HepG2 (cell line): ENCODE measurements around the gene PNKD. TPM values are rescaled to one million over a fixed set of nuclear protein-coding genes. Genes with fewer than 3 reads are reported as not detected.

Source experiments
- AHR ChIP-seq: IDR thresholded peaks from 2 replicates; pipeline ENCODE4 v1.6.1; 2018; ENCODE audit warnings: missing genetic modification reagents, missing compliant biosample characterization
- GABPA ChIP-seq, 2 experiments: IDR thresholded peaks; 2 replicates each; pipeline ENCODE4 v1.6.1; 2011 to 2016; ENCODE audit warnings: low read depth in 2 of 2, low read length in 1 of 2, missing biosample characterization in 1 of 2, missing genetic modification characterization in 1 of 2
- GATA4 ChIP-seq: sonication (generic); IDR thresholded peaks from 2 replicates; pipeline ENCODE4 v1.6.1; 2016; ENCODE audit warnings: antibody characterized with exemption, low read depth, borderline replicate concordance
- GTF2F1 ChIP-seq: fragments of 150-350 bp; IDR thresholded peaks from 2 replicates; pipeline ENCODE4 v1.6.1; 2014; ENCODE audit warnings: low read length
- HDAC2 ChIP-seq: sonication (generic); formaldehyde crosslinking; IDR thresholded peaks from 2 replicates; pipeline ENCODE4 v1.4.0; 2020; ENCODE audit warnings: missing genetic modification reagents
- HMGXB4 ChIP-seq, 2 experiments: sonication (generic) in 1 of 2; formaldehyde crosslinking in 1 of 2; IDR thresholded peaks; 2 replicates each; pipeline versions ENCODE4 v1.4.0 to v1.6.1; 2018 to 2020; ENCODE audit warnings: missing genetic modification reagents in 2 of 2, borderline replicate concordance in 1 of 2, low read depth in 1 of 2, mild to moderate bottlenecking in 1 of 2, missing biosample characterization in 1 of 2
- HOXA3 ChIP-seq: sonication (generic); formaldehyde crosslinking; IDR thresholded peaks from 2 replicates; pipeline ENCODE4 v1.5.0; 2020; ENCODE audit warnings: missing genetic modification reagents
- KDM5A ChIP-seq: fragments of 200-600 bp; sonication (generic); IDR thresholded peaks from 2 replicates; pipeline ENCODE4 v1.7.0; 2018; ENCODE audit warnings: antibody characterized with exemption, mild to moderate bottlenecking, low read length, borderline replicate concordance
- KDM5B ChIP-seq: sonication (generic); formaldehyde crosslinking; IDR thresholded peaks from 2 replicates; pipeline ENCODE4 v1.4.0; 2020; ENCODE audit warnings: missing genetic modification reagents, mild to moderate bottlenecking, borderline replicate concordance
- PATZ1 ChIP-seq: sonication (generic); formaldehyde crosslinking; IDR thresholded peaks from 2 replicates; pipeline ENCODE4 v1.4.0; 2020; ENCODE audit warnings: missing genetic modification reagents
- PHF21A ChIP-seq: sonication (generic); formaldehyde crosslinking; IDR thresholded peaks from 2 replicates; pipeline ENCODE4 v1.5.0; 2020; ENCODE audit warnings: mild to moderate bottlenecking, missing genetic modification reagents
- SP4 ChIP-seq: sonication (generic); formaldehyde crosslinking; IDR thresholded peaks from 2 replicates; pipeline ENCODE4 v1.8.1; 2023; ENCODE audit warnings: mild to moderate bottlenecking, missing genetic modification reagents
- YEATS2 ChIP-seq: sonication (generic); formaldehyde crosslinking; IDR thresholded peaks from 2 replicates; pipeline ENCODE4 v1.4.0; 2020; ENCODE audit warnings: missing genetic modification reagents, borderline replicate concordance
- ZNF281 ChIP-seq: sonication (generic); formaldehyde crosslinking; IDR thresholded peaks from 2 replicates; pipeline ENCODE4 v1.4.0; 2020; ENCODE audit warnings: missing genetic modification reagents, borderline replicate concordance
- ZNF503 ChIP-seq: sonication (generic); formaldehyde crosslinking; IDR thresholded peaks from 2 replicates; pipeline ENCODE4 v1.4.0; 2020; ENCODE audit warnings: missing genetic modification reagents
- ZNF639 ChIP-seq: conservative IDR thresholded peaks from 2 replicates; pipeline ENCODE4 v1.6.1; 2018; ENCODE audit warnings: missing genetic modification reagents
- ZNF740 ChIP-seq: sonication (generic); formaldehyde crosslinking; IDR thresholded peaks from 2 replicates; pipeline ENCODE4 v1.4.0; 2020; ENCODE audit warnings: missing genetic modification reagents
- polyA plus RNA-seq, 8 experiments: library from polyadenylated mRNA; depleted of rRNA in 3 of 8; stranded (reverse) in 7 of 8; unstranded in 1 of 8; fragments of >200 nt; fragmentation: Illumina TruSeq in 4 of 8; extraction: Trizol in 4 of 8; gene quantifications; 2 replicates each; pipeline versions ENCODE4 v1.2.1 to v1.2.3, GENCODE V29; 2011 to 2016; ENCODE audit warnings: low read depth in 4 of 8, missing spikeins in 1 of 8, mixed read lengths in 1 of 8; ENCODE audit not compliant: insufficient read depth in 1 of 8
- total RNA-seq, 5 experiments: library from RNA; depleted of rRNA; stranded (reverse); fragments of >200 nt; fragmentation: Illumina TruSeq; extraction: Trizol; gene quantifications; 2 replicates each; pipeline ENCODE4 v1.2.3, GENCODE V29; 2016; ENCODE audit warnings: low read depth in 1 of 5

The PNKD gene
- total and polyA plus RNA-seq, 2 of the 13 experiments (the other 11 are each of a cell fraction or from before 2014, with no cell fraction given), result 55.9 to 80.4 TPM

- TF ChIP-seq ZNF503 (CRISPR knock-in tag), result no peak
- TF ChIP-seq KDM5A, result no peak
- TF ChIP-seq SP4 (CRISPR knock-in tag), result peak; percentile 60
- peak; percentile 75 for TF ChIP-seq PHF21A (CRISPR knock-in tag)
- TF ChIP-seq GATA4, result no peak
- no peak for TF ChIP-seq GABPA (IDR thresholded peaks at IDR 0.05; ENCODE audit: low read depth, low read length)
- TF ChIP-seq GABPA (CRISPR knock-in tag; IDR thresholded peaks at IDR 0.05; ENCODE audit: low read depth), result 0 out of 2 replicates have a peak, but pooled peaks have one; percentile 37
- no peak for TF ChIP-seq GTF2F1
- peak; percentile 79 for TF ChIP-seq PATZ1
- peak in 1 of 2 experiments; percentile 21; a peak in 1 of 4 replicates for TF ChIP-seq HMGXB4 (CRISPR knock-in tag; IDR thresholded peaks at IDR 0.05; ENCODE audit: borderline replicate concordance in 1 of 2, low read depth in 1 of 2)
- TF ChIP-seq HDAC2 (CRISPR knock-in tag), result 0 out of 2 replicates have a peak, but pooled peaks have one; percentile 24
- no peak for TF ChIP-seq AHR (CRISPR knock-in tag)
- peak; percentile 44; the same call in 1 of the 2 replicates for TF ChIP-seq ZNF281
- TF ChIP-seq YEATS2 (CRISPR knock-in tag), result 0 out of 2 replicates have a peak, but pooled peaks have one; percentile 46
- TF ChIP-seq ZNF639 (CRISPR knock-in tag), result 0 out of 2 replicates have a peak, but pooled peaks have one; percentile 39
- TF ChIP-seq HOXA3 (CRISPR knock-in tag), result peak; percentile 67; the same call in 1 of the 2 replicates
- no peak for TF ChIP-seq ZNF740 (CRISPR knock-in tag)
- peak; percentile 64; the same call in 1 of the 2 replicates for TF ChIP-seq KDM5B
Observed at GRCh38 chr2:218389333-218390150, 119.2 kb downstream of the PNKD start (continued).
